Thoracic aorta (tissue), 2 donors: ENCODE measurements around the gene KIF1B. TPM values are rescaled to one million over a fixed set of nuclear protein-coding genes. Genes with fewer than 3 reads are reported as not detected.

Source experiments
- ATAC-seq: fragments of 150-250 bp; one replicate; pipeline ENCODE4 v1.8.0; 2017; ENCODE audit warnings: low read depth; ENCODE audit not compliant: insufficient number of reproducible peaks, low FRiP score
- DNase-seq: peaks from one replicate; pipeline ENCODE4 v3.0.0-alpha.2; 2020; ENCODE audit warnings: low spot score
- H3K27ac ChIP-seq, 2 donors: fragments of 200-600 bp; sonication (generic); 1 replicate in 1 of 2; 2 replicates in 1 of 2; pipeline ENCODE4 v1.5.1; 2016; ENCODE audit warnings: mild to moderate bottlenecking in 2 of 2, moderate library complexity in 2 of 2
- H3K27me3 ChIP-seq: fragments of 200-600 bp; sonication (generic); replicated peaks from 2 replicates; pipeline ENCODE4 v1.6.0; 2016; ENCODE audit warnings: mild to moderate bottlenecking; ENCODE audit not compliant: insufficient read depth
- H3K36me3 ChIP-seq: fragments of 200-600 bp; sonication (generic); one replicate; pipeline ENCODE4 v1.5.1; 2016
- H3K4me1 ChIP-seq, 2 donors: fragments of 200-600 bp; sonication (generic); 1 replicate in 1 of 2; 2 replicates in 1 of 2; pipeline versions ENCODE4 v1.5.1 to v1.6.0; 2016; ENCODE audit warnings: low read depth in 2 of 2, mild to moderate bottlenecking in 1 of 2; ENCODE audit not compliant: control insufficient read depth in 1 of 2
- H3K4me3 ChIP-seq: fragments of 200-600 bp; sonication (generic); 2 replicates; pipeline ENCODE4 v1.5.1; 2016; ENCODE audit warnings: mild to moderate bottlenecking
- H3K9me3 ChIP-seq: fragments of 200-600 bp; sonication (generic); 2 replicates; pipeline ENCODE4 v1.5.1; 2016
- CTCF ChIP-seq: fragments of 200-600 bp; sonication (generic); IDR thresholded peaks from one replicate; pipeline ENCODE4 v1.5.1; 2019; ENCODE audit warnings: antibody characterized with exemption
- total RNA-seq, 2 donors: library from RNA; depleted of rRNA; stranded (reverse); fragments of >200 nt; gene quantifications; one replicate each; pipeline versions ENCODE4 v1.1.0 to v1.2.3, GENCODE V29; 2016

Gene KIF1B
- total RNA-seq, 2 donors from 2014 or later: 40.1 to 64.3 TPM

DNA sequence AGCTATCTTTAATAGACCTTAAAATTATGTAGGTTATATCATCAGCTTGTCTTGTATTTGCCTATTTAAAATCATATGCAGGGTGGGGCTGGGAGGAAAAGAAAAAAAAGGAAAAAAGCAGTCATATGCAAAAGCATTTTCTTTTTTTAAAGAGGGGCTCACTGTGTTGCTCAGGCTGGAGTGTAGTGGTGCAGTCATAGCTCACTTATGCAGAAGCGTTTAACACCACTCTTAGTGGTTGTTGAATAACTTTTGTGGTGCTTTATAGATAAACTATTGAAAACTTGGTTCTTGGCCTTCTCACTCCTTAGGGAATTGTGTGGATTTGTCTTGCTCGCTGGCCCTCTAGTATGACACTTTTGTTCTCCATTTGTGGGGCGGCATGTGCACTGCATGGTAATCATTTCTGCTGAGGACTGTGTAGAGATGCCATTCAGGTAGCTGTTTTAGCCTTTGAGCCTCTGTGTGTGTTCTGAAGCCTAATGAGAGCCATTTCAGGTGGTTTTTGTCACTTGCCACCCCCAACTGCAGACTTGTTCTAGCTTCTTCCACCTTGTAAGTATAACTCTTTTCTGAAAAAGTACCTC lies 77.8 kb downstream of the KIF1B start:
- no peak for TF ChIP-seq CTCF
- no peak for ATAC-seq
- H3K36me3 ChIP-seq: peaks cover 29% of the 10 kb centered on the region

DNA sequence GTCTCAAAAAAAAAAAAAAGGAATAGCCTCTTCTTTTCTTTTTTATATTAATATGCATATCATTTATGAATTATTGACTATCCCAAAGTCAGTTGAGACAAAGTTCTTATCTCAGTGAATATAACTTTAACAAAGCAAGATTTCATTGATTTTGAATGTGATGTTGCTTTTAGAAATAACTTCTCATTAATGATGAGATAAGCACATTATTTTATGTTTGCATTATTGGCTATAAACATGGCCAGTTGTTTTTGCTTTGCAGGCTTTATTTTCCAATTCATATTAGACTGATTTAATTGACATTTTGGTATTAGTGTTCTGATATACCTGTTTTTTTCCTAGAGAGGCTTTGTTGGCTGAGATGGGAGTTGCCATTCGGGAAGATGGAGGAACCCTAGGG lies 81.3 kb downstream of the KIF1B start:
- no peak for TF ChIP-seq CTCF
- H3K27me3 ChIP-seq: no peaks in the 10 kb centered on the region
- ATAC-seq (no peak), DNase-seq (no peak)
- peaks cover 16 to 29% of the 10 kb centered on the region in 2 donors for H3K4me1 ChIP-seq
- peaks cover 43% of the 10 kb centered on the region for H3K36me3 ChIP-seq
- H3K4me3 ChIP-seq: no peak overlapping the region
- no peaks in the 10 kb centered on the region for H3K9me3 ChIP-seq
- no peak overlapping the region for H3K27ac ChIP-seq

More for the DNA sequence above, 77.8 kb downstream of the KIF1B start:
- H3K27ac ChIP-seq: peak overlapping the region; percentile 25 to 84
- H3K4me3 ChIP-seq: no peak overlapping the region
- no peaks in the 10 kb centered on the region for H3K9me3 ChIP-seq
- DNase-seq: no peak
- H3K27me3 ChIP-seq: no peaks in the 10 kb centered on the region
- H3K4me1 ChIP-seq: peaks cover 24 to 46% of the 10 kb centered on the region in 2 donors

- Histone ChIP-seq H3K36me3 (peaks cover 48% of the 10 kb centered on the region), H3K4me3 (no peak overlapping the region), H3K9me3 (no peaks in the 10 kb centered on the region), H3K27ac (no peak overlapping the region), H3K4me1 (peaks cover 11 to 25% of the 10 kb centered on the region in 2 donors), H3K27me3 (no peaks in the 10 kb centered on the region)
- DNase-seq (no peak), ATAC-seq (no peak)
- no peak for TF ChIP-seq CTCF
Observed at GRCh38 chr1:10292188-10292587, 81.8 kb downstream of the KIF1B start.

DNA sequence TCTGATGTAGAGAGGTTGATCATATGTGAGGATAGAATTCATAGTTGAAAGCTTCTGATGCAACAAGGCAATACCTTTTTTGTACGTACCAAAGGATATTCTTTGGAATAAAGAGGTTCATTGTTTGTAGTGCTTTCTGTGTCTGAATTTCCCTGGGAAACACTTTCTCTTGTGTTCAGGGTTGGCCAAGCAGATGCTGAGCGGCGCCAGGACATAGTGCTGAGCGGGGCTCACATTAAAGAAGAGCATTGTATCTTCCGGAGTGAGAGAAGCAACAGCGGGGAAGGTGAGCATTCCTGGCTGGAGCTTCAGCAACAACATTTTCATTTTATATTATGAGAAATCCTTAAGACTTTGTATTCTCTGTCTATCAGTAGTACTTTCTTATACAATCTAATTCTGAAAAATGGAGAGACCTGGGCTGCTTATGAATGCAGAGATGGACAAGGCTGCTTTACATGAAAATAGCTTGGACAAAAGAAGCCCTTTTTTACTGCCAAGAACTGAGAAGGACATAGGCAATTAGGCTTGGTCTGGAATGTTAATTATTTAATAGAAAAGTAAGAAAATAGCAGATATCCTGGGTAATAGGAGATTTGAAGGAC lies 85.2 kb downstream of the KIF1B start:
- peaks cover 51% of the 10 kb centered on the region for H3K36me3 ChIP-seq
- no peaks in the 10 kb centered on the region for H3K4me1 ChIP-seq
- H3K4me3 ChIP-seq: no peak overlapping the region
- no peaks in the 10 kb centered on the region for H3K27me3 ChIP-seq
- DNase-seq (no peak), ATAC-seq (no peak)
- TF ChIP-seq CTCF: no peak
- no peak overlapping the region for H3K27ac ChIP-seq
- no peaks in the 10 kb centered on the region for H3K9me3 ChIP-seq

DNA sequence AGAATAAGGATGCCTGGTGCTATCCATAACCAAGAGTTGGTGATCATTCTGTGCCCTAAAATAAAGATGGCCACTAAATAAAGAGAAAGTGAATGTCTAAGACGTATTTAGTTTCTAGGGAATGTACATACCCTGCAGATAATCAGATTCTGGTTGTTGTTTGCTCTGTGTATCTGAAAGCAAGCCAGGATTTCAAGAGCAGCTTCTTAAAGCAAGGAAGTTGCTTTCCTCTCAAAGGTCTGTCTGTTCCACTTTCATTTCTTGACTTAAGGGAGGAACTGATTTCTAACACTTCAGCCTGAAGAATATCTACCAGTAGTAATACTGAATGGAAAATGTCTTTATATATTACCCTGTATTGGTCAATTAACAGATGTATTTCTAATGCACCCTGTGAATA lies 88.8 kb downstream of the KIF1B start:
- DNase-seq (no peak), ATAC-seq (no peak)
- Histone ChIP-seq H3K9me3 (no peaks in the 10 kb centered on the region), H3K4me1 (no peaks in the 10 kb centered on the region), H3K36me3 (peaks cover 43% of the 10 kb centered on the region), H3K4me3 (no peak overlapping the region), H3K27me3 (no peaks in the 10 kb centered on the region), H3K27ac (no peak overlapping the region)
- no peak for TF ChIP-seq CTCF
